ENCODE results near the gene MACROD2.

DNA sequence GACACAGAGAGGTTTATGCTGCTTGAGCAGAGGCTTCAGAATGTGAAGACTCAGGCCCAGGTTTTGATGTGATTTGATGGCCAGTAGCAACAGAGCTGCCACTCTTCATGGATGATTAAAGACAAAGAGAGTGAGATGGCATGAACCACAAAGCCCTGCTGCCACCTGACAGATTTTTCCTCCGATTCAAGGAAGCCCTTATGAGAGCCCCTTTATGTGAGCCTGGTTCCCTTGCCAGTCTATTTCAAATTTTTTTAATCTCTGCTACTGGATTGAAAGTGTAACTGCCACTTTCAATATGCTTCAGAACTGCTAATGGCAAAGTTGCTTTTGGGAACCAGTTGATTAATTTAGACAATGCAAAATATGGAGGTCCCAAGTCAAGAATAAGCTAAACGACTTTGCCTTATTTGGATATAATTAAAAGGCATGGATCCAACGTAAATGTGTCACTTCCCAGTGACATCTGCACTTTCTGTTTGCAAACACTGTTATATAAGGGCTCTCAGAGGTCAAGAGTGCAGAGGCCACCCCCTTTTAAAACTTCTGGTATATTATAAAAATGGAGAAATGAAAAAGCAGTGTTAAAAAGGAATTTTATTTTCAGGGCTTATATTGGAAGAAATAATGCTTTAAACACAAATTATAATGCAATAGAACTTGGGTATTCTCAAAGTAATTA, 581.0 kb downstream of the MACROD2 start:
- TF ChIP-seq, protein P1, sequence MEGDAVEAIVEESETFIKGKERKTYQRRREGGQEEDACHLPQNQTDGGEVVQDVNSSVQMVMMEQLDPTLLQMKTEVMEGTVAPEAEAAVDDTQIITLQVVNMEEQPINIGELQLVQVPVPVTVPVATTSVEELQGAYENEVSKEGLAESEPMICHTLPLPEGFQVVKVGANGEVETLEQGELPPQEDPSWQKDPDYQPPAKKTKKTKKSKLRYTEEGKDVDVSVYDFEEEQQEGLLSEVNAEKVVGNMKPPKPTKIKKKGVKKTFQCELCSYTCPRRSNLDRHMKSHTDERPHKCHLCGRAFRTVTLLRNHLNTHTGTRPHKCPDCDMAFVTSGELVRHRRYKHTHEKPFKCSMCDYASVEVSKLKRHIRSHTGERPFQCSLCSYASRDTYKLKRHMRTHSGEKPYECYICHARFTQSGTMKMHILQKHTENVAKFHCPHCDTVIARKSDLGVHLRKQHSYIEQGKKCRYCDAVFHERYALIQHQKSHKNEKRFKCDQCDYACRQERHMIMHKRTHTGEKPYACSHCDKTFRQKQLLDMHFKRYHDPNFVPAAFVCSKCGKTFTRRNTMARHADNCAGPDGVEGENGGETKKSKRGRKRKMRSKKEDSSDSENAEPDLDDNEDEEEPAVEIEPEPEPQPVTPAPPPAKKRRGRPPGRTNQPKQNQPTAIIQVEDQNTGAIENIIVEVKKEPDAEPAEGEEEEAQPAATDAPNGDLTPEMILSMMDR (IDR thresholded peaks at IDR 0.05): no peak
- TF ChIP-seq POLR2A (IDR thresholded peaks at IDR 0.05): no peak
